HG03460 (cell line): Measurements from ENCODE around the gene MSH2.

Source experiments
- ATAC-seq: cut with Tn5 transposase; IDR thresholded peaks from one replicate; pipeline ENCODE4 v1.9.1; 2021; ENCODE audit not compliant: unreplicated experiment

MSH2 gene

DNA sequence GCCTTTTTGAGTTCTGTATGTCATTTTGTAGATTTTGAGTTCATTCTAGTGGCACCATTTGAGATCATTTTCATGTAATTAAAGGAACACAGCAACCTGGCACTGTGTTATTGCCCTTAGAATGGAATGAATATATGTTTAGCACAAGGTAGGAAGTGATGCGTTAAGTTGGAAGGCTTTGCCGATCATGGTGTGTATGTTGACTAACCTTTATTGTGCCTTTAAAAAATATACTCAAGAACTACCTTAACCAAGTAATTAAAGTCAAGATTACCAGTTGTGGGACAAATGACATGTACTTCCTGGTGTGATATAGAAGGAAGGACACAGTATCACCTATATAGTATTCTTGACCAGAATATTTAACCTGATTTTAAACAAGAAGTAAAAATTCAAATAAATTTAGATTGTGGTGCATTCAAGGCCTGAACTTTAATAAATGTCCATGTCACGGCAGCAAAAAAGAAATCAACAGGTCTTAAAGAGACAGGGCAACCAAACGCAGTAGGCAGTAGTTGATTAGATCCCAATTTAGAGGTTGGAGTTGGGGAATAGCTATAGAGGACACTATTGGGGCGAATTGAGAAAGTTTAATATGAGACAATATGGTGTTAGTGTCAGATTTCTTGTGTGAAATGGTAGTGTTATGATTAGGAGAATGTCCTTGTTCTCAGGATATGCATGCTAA is 68.6 kb downstream of the MSH2 start:
- no peak for ATAC-seq

DNA sequence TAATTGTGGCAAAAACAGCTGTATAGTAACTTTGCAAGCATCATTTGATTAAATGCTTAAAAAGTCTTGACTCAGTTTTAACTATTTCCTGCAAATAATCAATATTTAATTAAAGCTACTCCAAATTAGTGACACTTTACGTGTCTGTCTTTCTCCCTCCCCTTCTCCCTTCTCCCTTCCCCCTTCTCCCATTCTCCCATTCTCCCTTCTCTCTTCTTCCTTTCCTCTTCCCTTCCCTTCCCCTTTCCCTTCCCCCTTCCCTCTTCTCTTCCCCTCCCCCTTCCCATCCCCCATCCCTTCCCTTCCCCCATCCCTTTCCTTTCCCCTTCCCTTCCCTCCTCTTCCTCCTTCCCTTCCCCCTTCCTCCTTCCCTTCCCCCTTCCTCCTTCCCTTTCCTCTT is 76.9 kb downstream of the MSH2 start:
- no peak for ATAC-seq

DNA sequence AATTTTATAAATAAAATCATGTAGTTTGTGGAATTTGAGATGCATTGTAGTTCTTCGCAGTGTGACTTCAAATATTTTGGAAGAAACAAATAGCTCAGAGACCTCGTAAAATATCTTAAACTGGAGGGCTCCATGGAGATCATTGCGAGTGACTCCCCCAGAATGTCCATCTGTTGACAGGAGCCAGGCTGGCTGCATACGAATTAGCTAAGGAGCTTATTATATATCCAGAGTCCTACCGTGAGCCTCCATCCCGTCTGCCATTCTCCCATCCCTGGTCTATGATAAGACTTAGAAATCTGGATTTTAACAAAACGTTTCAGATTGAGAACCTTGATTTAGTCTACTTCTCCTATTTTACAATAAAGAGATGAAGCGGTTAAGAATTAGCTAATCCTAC is 80.2 kb downstream of the MSH2 start:
- ATAC-seq: no peak

DNA sequence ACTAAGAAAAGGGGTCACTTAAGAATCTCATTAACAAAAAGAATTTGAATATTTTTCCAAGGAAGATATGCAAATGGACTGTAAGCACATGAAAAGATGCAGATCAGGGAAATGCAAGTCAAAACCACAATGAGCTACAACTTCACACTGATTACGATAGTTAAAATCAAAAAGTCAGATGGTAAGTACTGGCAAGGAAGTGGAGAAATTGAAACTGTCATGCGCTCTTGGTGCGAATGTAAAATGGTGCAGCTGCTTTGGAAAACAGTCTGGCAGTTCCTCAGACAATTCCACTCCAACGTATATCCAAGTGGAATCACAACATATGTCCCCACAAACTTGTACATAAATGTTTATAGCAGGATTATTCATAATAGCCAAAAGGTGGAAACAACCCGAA is 81.4 kb downstream of the MSH2 start:
- no peak for ATAC-seq

DNA sequence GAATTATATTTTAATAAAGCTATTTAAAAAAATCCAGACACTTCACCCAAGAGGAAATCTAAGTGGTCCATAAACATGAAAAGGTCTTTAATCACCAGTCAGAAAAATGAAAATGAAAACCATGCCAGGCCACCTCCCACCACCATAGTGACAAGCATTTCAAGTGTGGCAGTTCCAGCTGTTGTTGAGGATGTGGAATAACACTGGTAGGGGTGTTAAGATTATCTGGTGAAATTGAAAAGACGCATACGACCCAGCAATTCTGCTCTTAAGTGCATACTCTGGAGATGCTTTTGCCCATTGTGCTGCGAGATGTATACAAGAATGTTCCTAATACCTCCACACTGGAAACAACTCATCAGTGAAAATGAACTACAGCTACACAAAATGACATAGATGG is 82.2 kb downstream of the MSH2 start:
- no peak for ATAC-seq

DNA sequence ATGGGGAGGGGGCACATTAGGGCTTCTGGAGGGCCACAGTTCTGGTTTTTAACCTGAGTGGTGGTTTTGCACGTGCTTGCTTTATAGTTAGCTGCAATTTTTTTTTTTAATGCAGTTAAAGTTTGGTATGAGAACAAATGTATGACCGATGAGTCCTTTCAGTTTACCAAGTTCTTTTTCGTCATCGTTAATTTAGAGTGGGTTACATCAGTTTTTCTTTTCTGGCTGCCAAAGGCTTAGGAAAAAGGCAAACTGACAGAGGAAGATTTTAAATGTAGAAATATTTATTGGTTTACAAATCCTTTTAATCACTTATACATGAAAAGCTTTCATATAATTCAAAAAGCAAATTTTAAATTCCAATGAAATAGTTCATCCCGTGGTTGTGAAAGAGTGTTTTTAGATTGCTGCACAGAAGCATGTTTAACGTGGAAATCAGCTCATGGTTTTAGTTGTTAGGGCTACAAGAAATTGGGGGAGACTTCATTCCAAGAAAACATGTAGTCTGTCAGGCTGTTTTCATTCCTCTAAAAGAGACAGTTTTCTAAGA is 82.9 kb downstream of the MSH2 start:
- no peak for ATAC-seq

DNA sequence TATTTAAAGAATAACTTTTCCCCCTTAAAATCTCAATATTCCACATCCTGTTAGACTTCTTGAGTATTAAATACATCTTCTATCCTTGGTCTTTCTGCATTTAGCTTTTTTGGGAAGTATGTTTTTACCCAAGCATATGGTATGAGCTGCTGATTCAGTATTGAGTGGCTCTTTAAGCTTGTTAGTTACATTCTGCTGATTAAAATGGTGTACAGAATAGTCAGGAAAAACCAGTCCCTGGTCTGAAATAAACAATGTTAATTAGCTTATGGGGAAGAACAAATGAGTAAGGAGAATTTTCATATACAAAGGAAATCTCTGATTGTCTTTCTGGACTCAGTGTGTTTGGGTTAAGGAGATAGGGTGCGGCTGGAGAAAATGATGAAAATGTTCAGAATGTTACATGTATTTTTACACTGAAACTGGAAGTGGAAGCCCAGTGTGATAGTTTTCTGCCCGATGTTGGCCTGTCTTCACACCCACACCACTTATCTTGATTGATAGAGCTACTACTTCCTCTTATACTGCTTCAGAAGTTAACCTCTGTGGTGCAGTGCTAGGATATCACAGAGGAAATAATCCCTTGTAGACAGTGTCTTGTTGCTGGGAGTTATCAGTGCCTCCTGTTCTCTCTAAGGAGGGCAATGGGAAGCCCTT is 84.0 kb downstream of the MSH2 start:
- ATAC-seq: no peak

DNA sequence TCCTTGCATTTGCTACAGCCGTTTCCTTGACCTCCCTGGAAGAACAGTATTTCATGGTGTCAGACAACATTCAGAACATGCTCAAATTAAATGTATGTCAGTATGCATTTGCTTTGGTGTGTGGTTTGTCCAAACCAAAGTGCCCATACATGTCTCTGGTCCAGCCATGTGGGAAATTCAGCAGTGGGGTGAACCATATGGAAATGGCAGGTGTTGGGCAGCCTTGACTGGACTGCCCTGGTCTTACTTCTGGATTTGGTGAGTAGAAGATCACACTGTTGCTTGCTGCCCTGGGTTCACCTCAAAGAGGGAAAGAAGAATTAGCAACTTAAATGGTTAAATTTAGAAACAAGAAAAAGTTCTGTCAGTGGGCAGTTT is 84.5 kb downstream of the MSH2 start:
- no peak for ATAC-seq

DNA sequence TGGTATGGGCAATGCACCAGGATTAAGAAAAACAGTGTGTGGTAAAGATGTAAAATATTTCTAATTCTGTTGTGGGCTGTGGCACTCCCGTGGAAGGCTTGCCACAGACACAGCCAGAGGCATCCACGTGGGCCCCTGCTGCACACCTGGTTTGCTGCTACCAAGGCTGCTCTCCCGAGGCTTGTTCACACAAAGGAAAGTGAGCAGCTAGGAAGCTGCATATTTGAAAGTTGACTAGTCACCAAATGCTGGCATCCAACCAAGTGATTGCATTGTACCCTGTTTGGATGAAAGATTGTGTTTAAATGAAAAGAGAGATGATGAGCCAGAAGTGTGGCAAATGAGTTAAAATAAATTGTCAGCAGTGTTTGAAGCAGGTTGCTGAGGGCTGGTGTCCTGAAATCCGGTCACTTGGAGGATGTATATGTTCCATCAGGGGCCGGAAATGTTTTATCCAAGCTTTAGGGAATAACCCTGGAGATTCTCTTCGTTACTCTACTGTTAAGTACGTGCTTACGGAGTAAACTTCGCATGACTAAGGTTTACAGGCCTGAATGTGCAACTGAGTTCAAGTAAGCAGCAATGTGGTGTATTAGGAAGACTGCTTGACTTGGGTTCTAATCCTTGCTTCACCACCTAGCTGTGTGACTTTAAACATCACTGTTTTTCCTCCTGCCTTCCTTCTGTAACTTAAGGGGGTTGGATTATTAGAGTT is 86.1 kb downstream of the MSH2 start:
- ATAC-seq: no peak

DNA sequence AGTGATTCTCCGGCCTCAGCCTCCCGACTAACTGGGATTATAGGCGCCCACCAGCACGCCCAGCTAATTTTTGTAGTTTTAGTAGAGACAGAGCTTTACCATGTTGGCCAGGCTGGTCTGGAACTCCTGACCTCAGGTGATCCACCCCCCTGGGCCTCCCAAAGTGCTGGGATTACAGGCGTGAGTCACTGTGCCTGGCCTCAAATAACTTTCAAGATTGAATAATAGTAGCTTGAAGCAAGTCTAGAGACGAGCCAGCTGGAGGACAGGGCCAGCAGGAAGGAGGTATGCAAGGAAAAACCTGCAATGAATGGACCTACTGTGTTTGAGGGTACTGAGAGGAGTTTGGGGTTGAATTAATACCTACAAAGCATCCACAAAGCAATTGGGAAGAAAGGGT is 87.5 kb downstream of the MSH2 start:
- ATAC-seq: no peak

DNA sequence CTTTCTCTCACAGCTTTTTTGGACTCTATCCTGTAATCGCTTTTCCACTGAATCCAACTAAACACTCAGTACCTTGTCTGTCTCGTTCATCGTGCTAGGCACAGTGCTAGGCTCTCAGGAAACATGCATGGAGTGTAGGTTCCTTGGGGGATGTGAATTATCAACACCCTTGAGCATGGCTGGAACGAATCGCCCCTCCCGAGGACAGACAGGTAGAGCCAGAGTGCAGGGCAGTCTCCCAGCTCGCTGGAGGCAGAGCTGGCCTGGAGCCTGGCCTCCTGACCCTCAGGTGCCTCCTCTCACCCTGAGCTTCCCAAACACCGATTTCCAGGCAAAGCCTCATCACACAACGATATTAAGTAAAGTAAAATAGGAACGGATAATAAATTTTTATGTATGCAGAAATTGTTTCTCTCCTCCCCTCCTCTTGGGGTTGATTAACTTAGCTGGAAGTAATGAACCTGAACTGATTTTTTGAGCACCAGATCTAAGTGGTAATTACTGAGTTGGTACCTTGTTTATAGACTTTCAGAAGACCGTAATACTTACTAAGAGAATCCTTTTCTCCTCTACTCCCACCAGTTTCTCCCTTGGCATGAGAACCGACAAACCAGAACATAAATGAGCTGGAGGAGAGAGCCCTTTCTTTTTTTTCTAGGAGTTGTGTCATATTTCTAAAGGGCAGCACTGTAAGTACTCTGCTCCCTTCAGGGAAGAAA is 90.5 kb downstream of the MSH2 start:
- no peak for ATAC-seq

DNA sequence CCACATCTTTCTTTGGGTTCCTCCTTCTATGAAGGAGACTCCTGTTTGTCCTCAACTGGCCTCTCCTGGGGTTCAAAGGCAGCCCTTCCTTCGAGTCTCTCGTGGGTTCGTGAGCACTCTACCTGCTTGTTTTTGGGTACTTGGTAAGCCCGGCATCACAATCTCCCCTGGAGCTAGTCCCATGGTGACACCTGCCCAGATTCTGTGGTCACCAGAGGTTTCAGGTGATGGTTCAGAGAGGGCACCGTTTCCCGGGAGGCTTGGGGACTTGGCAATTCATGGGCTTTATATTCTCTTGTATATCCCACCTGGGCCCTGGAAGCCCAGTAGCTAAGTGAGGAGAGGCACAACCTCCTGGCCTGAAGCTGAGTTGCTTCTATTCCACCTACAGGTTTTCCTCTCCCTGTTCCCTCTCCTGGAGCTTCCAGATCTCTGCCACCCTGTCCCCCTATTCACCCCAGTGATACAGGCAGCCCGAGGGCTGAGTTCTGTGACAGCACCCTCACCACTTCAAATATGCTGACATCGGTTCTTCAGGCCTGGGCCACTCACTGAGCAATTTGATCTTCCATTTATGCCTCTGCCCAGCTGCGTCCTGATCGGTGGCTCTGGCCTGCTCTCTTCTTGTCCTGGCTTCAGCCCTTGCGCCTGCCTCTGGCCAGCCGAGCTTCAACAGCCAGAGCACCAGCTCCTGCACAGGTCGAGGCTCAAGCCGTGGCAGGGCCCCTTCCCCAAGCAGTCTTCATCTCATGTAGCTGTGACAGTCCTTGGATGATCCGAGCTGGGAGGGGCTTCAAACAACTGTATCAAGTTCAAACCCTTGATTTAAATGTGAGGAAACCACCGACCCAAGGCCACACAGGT is 91.5 kb downstream of the MSH2 start:
- ATAC-seq: no peak

DNA sequence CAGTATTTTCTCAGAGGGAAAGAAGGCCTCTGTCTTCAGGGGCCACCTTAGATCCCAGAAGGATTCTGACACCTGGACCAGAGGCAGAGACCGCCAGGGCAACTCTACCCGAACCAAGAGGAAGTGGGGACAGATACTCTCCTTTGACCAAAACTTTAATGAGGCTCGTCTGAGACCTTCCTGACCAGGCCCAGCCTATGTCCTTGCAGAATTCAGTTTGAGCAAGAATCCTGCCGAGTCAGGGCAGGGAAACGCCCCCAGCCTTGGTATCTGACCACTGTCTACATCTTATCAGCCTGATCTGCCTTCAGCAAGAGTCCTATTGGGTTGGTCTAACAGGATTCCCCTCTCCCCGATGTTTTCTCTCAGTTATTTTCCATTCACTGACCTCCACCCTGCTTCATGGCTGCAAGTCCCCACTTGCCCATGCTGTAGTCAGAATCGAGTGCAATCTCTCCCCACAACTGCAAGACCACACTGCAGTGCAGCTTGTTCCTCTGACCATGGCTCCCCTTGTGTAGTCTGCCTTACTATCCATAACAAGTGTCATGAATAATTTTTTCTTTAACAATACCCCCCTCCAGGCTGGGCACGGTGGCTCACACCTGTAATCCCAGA is 95.0 kb downstream of the MSH2 start:
- no peak for ATAC-seq

DNA sequence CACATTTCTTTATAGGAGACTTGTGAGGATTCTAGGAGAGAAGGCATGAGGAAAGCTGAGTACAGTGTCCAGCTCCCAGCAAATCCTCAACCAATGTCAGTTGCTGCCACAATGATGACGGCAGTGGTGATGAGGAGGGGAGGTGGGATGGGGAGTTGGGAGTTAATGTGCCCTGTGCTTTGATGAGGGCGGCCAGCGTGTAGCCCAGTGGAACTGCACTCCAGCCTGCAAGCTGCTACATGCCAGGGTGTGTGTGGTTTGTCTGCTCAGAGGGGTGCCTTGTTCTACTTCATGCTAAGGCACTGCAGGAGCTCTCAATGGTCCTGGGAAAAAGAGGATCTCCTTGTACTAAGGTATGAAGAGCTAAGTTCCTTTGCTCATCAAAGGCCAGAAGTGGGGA is 96.1 kb downstream of the MSH2 start:
- no peak for ATAC-seq

DNA sequence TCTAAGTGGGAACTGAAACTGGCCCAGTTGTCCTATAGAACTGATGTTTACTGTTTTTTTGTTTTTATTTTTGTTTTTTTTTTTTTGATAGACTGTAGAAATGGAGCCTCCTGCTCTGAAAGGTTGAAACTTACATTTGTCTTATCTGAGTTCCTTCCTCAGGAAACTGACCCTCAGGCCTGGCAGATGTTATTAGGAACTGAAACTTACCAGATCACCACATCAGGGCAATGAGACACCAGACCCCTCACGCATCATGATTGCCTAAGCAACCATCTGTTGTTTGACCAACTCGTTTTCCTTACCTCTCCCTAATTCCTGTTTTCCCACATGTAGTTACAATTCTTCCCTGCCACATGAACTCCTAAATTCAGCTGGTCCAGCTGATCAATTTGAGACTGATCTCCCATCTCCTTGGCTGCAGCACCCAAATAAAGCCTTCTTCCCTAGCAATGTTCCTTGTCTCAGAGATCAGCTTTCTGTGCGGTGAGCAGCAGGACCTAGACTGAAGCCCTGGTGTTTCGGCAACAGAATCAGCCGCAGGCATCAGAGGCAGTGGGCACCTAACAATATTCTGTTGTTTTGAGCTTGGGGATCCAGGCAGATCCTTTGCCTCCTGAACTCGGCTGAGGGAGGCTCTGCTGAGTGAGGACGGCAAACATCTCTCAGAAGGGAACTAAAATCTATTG is 96.8 kb downstream of the MSH2 start:
- no peak for ATAC-seq

DNA sequence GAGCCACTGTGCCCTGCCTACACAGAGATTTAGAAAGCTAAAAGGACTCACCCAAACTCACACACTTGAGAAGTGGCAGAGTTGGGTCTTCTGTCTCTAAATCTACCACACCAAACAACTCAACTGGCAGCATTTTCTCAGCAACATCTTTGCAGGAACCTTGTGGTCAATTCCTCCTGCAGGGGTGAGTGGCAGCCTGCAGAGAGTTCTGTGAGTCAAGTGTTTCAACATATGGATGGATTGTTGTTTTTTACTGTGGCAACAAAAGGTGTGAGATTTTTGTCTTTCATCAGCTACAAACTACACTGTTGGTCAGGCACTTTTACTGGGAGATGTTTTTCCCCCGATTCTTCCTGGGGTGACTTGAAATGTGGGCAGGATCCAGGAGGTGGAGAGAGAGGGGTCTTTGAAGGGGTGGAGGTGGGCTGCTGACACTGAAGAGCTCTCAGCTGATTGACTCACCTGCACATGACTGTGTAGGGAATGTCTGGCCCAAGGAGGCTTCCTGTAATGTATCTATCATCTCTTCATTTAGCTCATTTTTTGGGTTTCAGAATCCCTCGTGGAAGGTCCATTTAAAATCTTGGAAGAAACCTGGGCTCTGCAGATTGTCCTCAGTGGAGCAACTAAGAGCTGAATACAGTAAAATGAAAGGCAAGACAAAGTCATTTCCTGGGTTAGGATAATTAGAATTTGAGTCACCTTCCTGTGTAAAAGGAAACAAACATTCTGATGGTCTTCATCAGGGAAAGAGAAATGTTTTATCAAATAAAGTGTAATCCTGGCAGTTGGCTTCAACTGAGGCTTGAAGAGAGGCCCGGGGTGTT is 98.6 kb downstream of the MSH2 start:
- no peak for ATAC-seq

DNA sequence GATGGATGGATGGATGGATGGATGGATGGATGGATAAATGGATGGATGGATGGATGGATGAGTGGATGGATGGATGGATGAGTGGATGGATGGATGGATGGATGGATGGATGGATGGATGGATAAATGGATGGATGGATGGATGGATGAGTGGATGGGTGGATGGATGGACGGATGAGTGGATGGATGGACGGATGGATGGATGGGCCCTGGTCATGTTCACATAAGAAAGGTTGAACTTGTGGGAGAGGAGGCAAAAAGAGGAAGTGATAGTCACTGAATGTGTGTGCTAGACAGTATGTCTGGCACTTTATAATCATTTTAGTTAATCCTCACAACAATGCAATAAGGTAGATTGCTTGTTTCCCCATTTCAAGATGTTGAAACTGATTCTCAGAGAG is 99.5 kb downstream of the MSH2 start:
- ATAC-seq: peak; percentile 73

DNA sequence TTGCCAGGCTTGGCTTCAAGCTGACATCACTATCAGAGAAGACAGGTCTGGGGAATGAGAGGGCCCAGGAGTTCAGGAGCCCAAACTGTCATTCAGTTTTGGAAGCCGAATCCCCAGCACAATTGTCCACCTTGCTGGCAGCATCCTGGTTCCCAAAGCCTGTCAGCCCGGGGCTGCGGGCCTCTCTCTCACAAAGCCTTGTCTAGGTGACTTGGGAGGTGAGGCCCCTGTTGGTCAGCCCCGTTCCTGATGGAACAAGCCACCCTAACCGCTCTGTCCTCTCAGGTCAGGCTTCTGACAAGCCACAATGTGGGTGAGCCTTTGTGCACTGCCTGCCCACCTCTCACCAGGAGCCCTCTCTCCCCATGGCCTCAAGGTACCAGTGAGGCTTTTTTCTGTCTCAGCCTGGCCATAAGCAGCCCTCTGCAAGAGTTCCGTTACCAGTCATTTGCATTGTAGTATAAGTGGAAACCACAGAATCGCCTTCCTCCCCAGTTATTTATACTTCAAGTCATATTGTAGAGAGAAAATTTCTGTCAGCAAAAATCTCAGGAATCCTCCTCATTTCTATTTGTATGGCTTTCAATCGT is 100.6 kb downstream of the MSH2 start:
- ATAC-seq: peak; percentile 73
